ENCODE measurements around the gene RPP14. TPM values are rescaled to one million over a fixed set of nuclear protein-coding genes. Genes with fewer than 3 reads are reported as not detected.

The RPP14 gene
- total and polyA plus RNA-seq, 2 donors (not counting 3 experiments of a cell fraction or from before 2014, with no cell fraction given) = 11.9 to 18.1 TPM

- Histone ChIP-seq H3K4me2 (ENCODE audit: insufficient read depth, low read length) (peak overlapping the region; percentile 80), H4K20me1 (replicated peaks; ENCODE audit: control insufficient read depth, extremely low read depth, insufficient read depth, low read length) (peaks cover 9% of the 10 kb centered on the region), H3K27ac (ENCODE audit: insufficient read depth, low read depth, low read length) (peak overlapping the region; percentile 96), H3K9ac (replicated peaks; ENCODE audit: extremely low read depth, insufficient read depth, low read length) (peak overlapping the region; percentile 98), H3K27me3 (ENCODE audit: control insufficient read depth in 2 of 2, insufficient read depth in 2 of 2, low read length in 2 of 2) (peaks cover 2 to 3% of the 10 kb centered on the region in 2 experiments), H3K9me3 (replicated peaks; ENCODE audit: control insufficient read depth, insufficient read depth, low read length) (no peaks in the 10 kb centered on the region), H2AFZ (ENCODE audit: low read depth, low read length) (no peak overlapping the region), H3K4me1 (ENCODE audit: control insufficient read depth, extremely low read depth, insufficient read depth, low read length) (peaks cover 19% of the 10 kb centered on the region), H3K9me1 (replicated peaks; ENCODE audit: control insufficient read depth, extremely low read depth, insufficient read depth, low read length) (no peaks in the 10 kb centered on the region), H3K79me2 (ENCODE audit: control insufficient read depth, insufficient read depth, low read length) (peaks cover 44% of the 10 kb centered on the region), H3K4me3 (replicated peaks in 1 of 3; ENCODE audit: insufficient read depth in 1 of 3, low read depth in 1 of 3, low read length in 3 of 3) (peak overlapping the region in 2 of 3 experiments; percentile 94 to 98), H3K36me3 (ENCODE audit: control insufficient read depth in 2 of 2, extremely low read depth in 1 of 2, insufficient read depth in 2 of 2, low read length in 2 of 2) (peaks cover 11 to 14% of the 10 kb centered on the region in 2 experiments)
- BruUV-seq (replicated peaks) = TSS peak; percentile 9
- ChIA-PET CTCF (interaction anchor here (0.6 to 3.4 kb wide), 18 partner anchors 10 to 322 kb away, joined by 3 to 93 read pairs (median 12); partner anchors contain the start of gene KCTD6), POLR2A (no interaction called here)
- TF ChIP-seq, protein P1, sequence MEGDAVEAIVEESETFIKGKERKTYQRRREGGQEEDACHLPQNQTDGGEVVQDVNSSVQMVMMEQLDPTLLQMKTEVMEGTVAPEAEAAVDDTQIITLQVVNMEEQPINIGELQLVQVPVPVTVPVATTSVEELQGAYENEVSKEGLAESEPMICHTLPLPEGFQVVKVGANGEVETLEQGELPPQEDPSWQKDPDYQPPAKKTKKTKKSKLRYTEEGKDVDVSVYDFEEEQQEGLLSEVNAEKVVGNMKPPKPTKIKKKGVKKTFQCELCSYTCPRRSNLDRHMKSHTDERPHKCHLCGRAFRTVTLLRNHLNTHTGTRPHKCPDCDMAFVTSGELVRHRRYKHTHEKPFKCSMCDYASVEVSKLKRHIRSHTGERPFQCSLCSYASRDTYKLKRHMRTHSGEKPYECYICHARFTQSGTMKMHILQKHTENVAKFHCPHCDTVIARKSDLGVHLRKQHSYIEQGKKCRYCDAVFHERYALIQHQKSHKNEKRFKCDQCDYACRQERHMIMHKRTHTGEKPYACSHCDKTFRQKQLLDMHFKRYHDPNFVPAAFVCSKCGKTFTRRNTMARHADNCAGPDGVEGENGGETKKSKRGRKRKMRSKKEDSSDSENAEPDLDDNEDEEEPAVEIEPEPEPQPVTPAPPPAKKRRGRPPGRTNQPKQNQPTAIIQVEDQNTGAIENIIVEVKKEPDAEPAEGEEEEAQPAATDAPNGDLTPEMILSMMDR (IDR thresholded peaks at IDR 0.05; ENCODE audit: extremely low read depth in 1 of 2, insufficient read depth in 1 of 2, low read depth in 1 of 2, low read length in 2 of 2) = peak; percentile 40 to 45
- TF ChIP-seq EZH2 (IDR thresholded peaks at IDR 0.05; ENCODE audit: borderline replicate concordance, low read depth, low read length, severe bottlenecking) = no peak
- FAIRE-seq (peak; percentile 55), DNase-seq (ENCODE audit: low read depth, low spot score) (peak; percentile 67)
- intact Hi-C loops (cut with micrococcal nuclease) (loop anchor here (2.0 kb wide), 1 partner anchor 71 kb away; the partner anchor contains the start of gene ABHD6), dilution Hi-C loops (cut with MboI; ENCODE audit: extremely low pct_ligation_motif_present, low sequenced_read_pairs) (loop anchor here (10.0 kb wide), 1 partner anchor 113 kb away; no protein-coding TSS in a partner anchor)
These were observed 1.7 kb downstream of the RPP14 start for GRCh38 chr3:58307639-58308215.

DNA sequence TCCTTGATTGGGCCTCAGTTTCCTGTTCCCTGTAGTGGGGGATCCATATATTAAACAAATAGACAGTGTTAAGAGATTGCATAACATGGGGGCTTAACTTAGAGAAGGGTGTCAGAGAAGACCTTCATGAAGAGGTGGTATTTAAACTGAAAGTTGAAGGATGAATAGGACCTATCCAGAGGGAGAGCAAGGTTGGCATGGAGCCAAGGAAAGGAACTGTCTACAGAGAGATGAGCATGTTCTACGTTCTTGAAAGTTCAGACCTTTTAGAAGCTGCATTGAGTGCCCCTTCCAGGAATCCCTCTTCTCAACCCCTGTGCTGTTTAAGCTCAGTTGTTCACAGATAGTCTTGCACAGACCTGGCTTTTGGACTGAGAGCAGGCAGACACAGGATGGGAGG, 2.7 kb downstream of the RPP14 start:
- no peak overlapping the region for H3K4me3 ChIP-seq (replicated peaks in 1 of 3; ENCODE audit: insufficient read depth in 1 of 3, low read depth in 1 of 3, low read length in 3 of 3)
- H3K4me1 ChIP-seq (ENCODE audit: control insufficient read depth, extremely low read depth, insufficient read depth, low read length) = peaks cover 19% of the 10 kb centered on the region
- no peak overlapping the region for H2AFZ ChIP-seq (ENCODE audit: low read depth, low read length)
- no peak overlapping the region for H3K27ac ChIP-seq (ENCODE audit: insufficient read depth, low read depth, low read length)
- H3K9me3 ChIP-seq (replicated peaks; ENCODE audit: control insufficient read depth, insufficient read depth, low read length) = no peaks in the 10 kb centered on the region
- no TSS peak for BruUV-seq (replicated peaks)
- ChIA-PET POLR2A (no interaction called here), CTCF (interaction anchor here (1.3 to 3.4 kb wide), 3 partner anchors 9 to 225 kb away, joined by 3 to 37 read pairs (median 34); no protein-coding TSS in a partner anchor)
- no peak overlapping the region for H3K4me2 ChIP-seq (ENCODE audit: insufficient read depth, low read length)
- H3K9ac ChIP-seq (replicated peaks; ENCODE audit: extremely low read depth, insufficient read depth, low read length) = no peak overlapping the region
- DNase-seq (ENCODE audit: low read depth, low spot score) (no peak), FAIRE-seq (peak; percentile 43)
- H4K20me1 ChIP-seq (replicated peaks; ENCODE audit: control insufficient read depth, extremely low read depth, insufficient read depth, low read length) = peaks cover 9% of the 10 kb centered on the region
- H3K27me3 ChIP-seq (ENCODE audit: control insufficient read depth in 2 of 2, insufficient read depth in 2 of 2, low read length in 2 of 2) = no peaks in the 10 kb centered on the region
- TF ChIP-seq MYC (IDR thresholded peaks at IDR 0.05; ENCODE audit: low read depth, low read length) = no peak
- TF ChIP-seq EZH2 (IDR thresholded peaks at IDR 0.05; ENCODE audit: borderline replicate concordance, low read depth, low read length, severe bottlenecking) = no peak
- no peak for TF ChIP-seq JUN (IDR thresholded peaks at IDR 0.05; ENCODE audit: borderline replicate concordance, insufficient read depth, insufficient read length, low read depth)
- TF ChIP-seq GATA2 (IDR thresholded peaks at IDR 0.05; ENCODE audit: insufficient read depth, insufficient read length, low read depth, low read length) = no peak
- TF ChIP-seq MAX (IDR thresholded peaks at IDR 0.05; ENCODE audit: insufficient read depth, insufficient read length) = no peak
- no peak for TF ChIP-seq POLR2A (IDR thresholded peaks at IDR 0.05; ENCODE audit: low read depth, low read length)
- H3K79me2 ChIP-seq (ENCODE audit: control insufficient read depth, insufficient read depth, low read length) = peaks cover 44% of the 10 kb centered on the region
- H3K36me3 ChIP-seq (ENCODE audit: control insufficient read depth in 2 of 2, extremely low read depth in 1 of 2, insufficient read depth in 2 of 2, low read length in 2 of 2) = peaks cover 11 to 19% of the 10 kb centered on the region in 2 experiments
- no peaks in the 10 kb centered on the region for H3K9me1 ChIP-seq (replicated peaks; ENCODE audit: control insufficient read depth, extremely low read depth, insufficient read depth, low read length)
- intact Hi-C loops (cut with micrococcal nuclease) = no loop called here
- dilution Hi-C loops (cut with MboI; ENCODE audit: extremely low pct_ligation_motif_present, low sequenced_read_pairs) = loop anchor here (10.0 kb wide), 1 partner anchor 114 kb away; no protein-coding TSS in a partner anchor

All from endothelial cell of umbilical vein (primary cell).